Measurements from ENCODE around the gene ZBTB42.

The ZBTB42 gene

DNA sequence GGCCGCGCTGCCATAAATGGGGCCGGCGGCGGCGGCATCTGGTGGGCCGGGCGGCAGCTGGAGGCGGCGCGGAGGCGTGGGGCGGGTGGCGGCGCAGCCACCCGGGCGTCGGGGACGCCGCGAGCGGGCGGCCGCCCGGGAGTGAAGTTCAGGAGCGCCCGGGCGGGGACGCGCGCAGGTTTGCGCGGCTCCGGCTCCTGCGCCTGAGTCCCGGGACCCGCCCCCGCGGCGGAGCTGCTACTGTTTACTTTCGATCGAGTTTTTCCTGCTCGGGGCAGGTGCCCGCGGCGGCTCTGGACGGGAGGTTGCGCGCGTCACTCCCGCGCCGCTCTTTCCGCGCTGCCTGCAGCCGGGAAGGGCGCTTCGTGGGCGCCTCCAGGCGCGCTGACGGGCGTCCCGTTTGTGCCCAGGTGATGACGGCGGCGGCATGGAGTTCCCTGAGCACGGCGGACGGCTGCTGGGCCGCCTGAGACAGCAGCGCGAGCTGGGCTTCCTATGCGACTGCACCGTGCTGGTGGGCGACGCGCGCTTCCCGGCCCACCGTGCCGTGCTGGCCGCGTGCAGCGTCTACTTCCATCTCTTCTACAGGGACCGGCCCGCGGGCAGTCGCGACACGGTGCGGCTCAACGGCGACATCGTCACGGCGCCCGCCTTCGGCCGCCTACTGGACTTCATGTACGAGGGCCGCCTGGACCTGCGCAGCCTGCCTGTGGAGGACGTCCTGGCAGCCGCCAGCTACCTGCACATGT is at the start of gene ZBTB42:
TSS of gene ZBTB42 (plus strand) at position 331 of the 749 bp plus-strand sequence. CDS start at position 428, 97 bp downstream.
- peak within 1 kb of the TSS; percentile 73 for H3K4me3 ChIP-seq (ENCODE audit: low read depth, low read length)
- H3K4me1 ChIP-seq (ENCODE audit: control insufficient read depth, insufficient read depth, low read length) = peaks cover 52% of the 10 kb centered on the region
- H3K36me3 ChIP-seq (ENCODE audit: control insufficient read depth, insufficient read depth, low read length) = no peaks in the 10 kb centered on the region
- H3K9me3 ChIP-seq (ENCODE audit: control insufficient read depth, insufficient read depth, low read depth, low read length) = no peaks in the 10 kb centered on the region
- peaks cover 56% of the 10 kb centered on the region for H3K27me3 ChIP-seq (ENCODE audit: control insufficient read depth, insufficient read depth, low read length)
- H3K9ac ChIP-seq (ENCODE audit: low read length) = peak within 1 kb of the TSS; percentile 80
- no peak within 1 kb of the TSS for H3K27ac ChIP-seq (ENCODE audit: low read depth, low read length)

DNA sequence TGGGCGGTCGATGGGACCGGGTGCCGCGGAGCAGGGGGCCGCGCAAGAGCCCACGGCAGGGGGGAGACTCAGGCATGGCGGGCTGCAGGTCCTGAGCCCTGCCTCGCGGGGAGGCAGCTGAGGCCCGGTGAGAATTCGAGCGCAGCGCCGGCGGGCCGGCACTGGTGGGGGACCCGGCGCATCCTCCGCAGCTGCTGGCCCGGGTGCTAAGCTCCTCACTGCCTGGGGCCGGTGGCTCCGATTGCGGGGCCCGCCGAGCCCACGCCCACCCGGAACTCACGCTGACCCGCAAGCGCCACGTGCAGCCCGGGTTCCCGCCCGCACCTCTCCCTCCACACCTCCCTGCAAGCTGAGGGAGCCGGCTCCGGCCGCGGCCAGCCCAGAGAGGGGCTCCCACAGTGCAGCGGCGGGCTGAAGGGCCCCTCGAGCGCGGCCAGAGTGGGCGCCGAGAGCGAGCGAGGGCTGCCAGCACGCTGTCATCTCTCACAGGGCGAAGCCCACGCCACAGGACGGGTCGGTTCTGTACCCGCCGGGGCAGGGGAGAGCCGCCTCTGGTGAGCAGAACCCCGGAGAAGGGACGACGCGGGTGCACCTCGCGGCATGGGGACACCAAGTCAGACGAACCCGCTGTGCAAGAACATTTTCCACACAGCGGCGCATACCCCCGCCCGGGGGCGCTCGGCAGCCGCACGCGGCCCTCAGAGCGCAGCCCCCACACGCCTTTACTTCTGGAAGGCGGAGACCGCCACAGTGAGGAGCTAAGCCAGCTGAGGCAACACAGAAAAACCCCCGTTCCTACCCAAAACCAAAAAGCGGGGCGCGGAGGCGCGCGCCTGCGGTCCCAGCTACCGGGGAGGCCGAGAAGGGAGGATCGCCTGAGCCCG is 49.1 kb upstream of the ZBTB42 start:
- Histone ChIP-seq H3K36me3 (ENCODE audit: control insufficient read depth, insufficient read depth, low read length) (peaks cover 19% of the 10 kb centered on the region), H3K27ac (ENCODE audit: low read depth, low read length) (peak overlapping the region; percentile 74; the same call in 1 of the 2 replicates), H3K9ac (ENCODE audit: low read length) (peak overlapping the region; percentile 81)

DNA sequence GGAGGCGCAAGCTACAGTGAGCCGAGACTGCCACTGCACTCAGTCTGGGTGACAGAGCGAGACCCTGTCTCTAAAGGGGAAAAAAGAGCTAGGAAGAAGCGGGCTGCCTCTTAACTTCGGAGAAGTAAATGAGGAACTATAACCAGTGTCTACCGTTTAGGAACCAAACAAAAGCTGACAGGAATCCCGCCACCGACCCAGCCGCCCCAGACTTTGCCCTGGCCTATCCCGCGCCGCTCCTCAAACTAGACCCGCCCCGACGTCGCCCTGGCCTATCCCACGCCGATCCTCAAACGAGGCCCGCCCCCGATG is 48.5 kb upstream of the ZBTB42 start:
- Histone ChIP-seq H3K4me3 (ENCODE audit: low read depth, low read length) (peak overlapping the region; percentile 99), H3K4me1 (ENCODE audit: control insufficient read depth, insufficient read depth, low read length) (peaks cover 31% of the 10 kb centered on the region), H3K9ac (ENCODE audit: low read length) (peak overlapping the region; percentile 81), H3K27me3 (ENCODE audit: control insufficient read depth, insufficient read depth, low read length) (no peaks in the 10 kb centered on the region), H3K36me3 (ENCODE audit: control insufficient read depth, insufficient read depth, low read length) (peaks cover 25% of the 10 kb centered on the region), H3K27ac (ENCODE audit: low read depth, low read length) (peak overlapping the region; percentile 74; the same call in 1 of the 2 replicates), H3K9me3 (ENCODE audit: control insufficient read depth, insufficient read depth, low read depth, low read length) (peaks cover 16% of the 10 kb centered on the region)

More for the DNA sequence above, 49.1 kb upstream of the ZBTB42 start:
- H3K27me3 ChIP-seq (ENCODE audit: control insufficient read depth, insufficient read depth, low read length) = no peaks in the 10 kb centered on the region
- peaks cover 31% of the 10 kb centered on the region for H3K4me1 ChIP-seq (ENCODE audit: control insufficient read depth, insufficient read depth, low read length)
- peaks cover 16% of the 10 kb centered on the region for H3K9me3 ChIP-seq (ENCODE audit: control insufficient read depth, insufficient read depth, low read depth, low read length)
- H3K4me3 ChIP-seq (ENCODE audit: low read depth, low read length) = peak overlapping the region; percentile 99

DNA sequence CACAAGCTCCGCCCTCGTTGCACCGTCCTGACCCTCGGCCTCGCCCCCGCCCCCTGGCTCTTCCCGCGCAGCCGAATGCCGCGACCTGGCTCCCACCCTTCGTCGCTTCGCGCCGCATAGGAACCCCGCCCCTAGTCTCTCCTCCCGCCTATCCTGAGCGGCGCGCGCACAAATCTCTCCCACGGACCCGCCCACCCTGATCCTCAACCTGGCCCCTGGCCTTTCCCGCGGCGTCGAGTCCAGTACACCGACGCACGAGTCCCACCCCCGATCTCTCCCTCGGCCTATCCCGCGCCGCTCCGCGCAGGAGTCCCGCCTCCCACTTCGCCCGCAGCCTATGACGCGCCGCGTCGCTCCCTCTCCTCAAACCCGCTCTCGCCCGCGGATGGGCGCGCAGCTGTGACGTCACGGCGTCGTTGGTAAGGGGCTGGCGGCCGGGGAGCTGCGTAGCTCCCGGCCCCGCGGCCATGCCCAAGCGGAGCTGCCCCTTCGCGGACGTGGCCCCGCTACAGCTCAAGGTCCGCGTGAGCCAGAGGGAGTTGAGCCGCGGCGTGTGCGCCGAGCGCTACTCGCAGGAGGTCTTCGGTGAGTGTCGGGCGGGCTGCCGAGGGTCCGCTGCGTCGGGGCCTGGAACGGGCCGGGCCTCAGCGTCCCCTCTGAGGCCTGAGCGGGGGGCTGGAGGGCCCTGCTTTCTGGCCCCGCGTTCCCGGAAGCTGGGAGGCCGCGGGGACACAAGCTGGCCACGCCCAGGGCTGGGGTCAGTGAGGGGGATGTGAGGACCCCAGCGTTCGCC is 48.0 kb upstream of the ZBTB42 start, which contains the start of gene SIVA1:
TSS of gene SIVA1 (plus strand) at position 413 of the 793 bp plus-strand sequence. CDS start at position 468, 55 bp downstream.
- H3K9me3 ChIP-seq (ENCODE audit: control insufficient read depth, insufficient read depth, low read depth, low read length) = peaks cover 16% of the 10 kb centered on the region
- peak within 1 kb of the TSS; percentile 96 for H3K9ac ChIP-seq (ENCODE audit: low read length)
- H3K36me3 ChIP-seq (ENCODE audit: control insufficient read depth, insufficient read depth, low read length) = peaks cover 31% of the 10 kb centered on the region
- H3K4me3 ChIP-seq (ENCODE audit: low read depth, low read length) = peak within 1 kb of the TSS; percentile 99
- peaks cover 27% of the 10 kb centered on the region for H3K4me1 ChIP-seq (ENCODE audit: control insufficient read depth, insufficient read depth, low read length)
- H3K27me3 ChIP-seq (ENCODE audit: control insufficient read depth, insufficient read depth, low read length) = no peaks in the 10 kb centered on the region
- peak within 1 kb of the TSS; percentile 96 for H3K27ac ChIP-seq (ENCODE audit: low read depth, low read length)

DNA sequence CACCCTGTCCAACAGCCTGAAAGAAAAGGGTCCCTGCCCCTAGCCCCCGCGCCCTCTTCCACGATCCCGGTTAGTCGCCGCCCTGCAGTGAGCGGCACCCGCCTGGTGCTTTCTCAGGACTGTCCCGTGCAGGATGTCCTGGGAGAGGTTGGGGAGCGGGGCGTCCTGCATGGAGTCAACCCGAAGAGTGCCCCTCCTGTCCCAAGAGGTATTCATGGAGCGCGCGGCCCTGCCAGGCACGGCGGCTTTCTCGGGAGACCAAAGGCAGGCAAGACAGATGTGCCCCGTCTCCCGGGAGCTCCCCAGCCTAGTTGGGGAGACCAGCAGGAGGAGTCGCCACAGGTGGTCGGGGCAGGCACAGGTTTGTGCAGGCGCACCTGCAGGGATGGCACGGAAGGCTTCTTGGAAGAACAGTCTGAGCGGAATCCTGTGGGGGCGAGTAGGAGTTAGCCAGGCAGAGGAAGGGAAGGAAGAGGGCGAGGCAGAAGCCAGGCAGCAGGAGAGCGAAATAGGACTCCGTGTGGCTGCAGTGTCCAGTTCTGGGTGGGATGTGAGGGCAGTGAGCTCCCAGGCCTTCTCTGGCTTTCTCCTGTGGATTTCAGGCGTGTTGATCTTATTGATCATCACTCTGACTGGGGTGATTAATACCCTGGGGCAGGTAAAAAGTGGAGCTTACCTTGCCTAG is 47.2 kb upstream of the ZBTB42 start:
- Histone ChIP-seq H3K9ac (ENCODE audit: low read length) (peak overlapping the region; percentile 96), H3K36me3 (ENCODE audit: control insufficient read depth, insufficient read depth, low read length) (peaks cover 36% of the 10 kb centered on the region), H3K9me3 (ENCODE audit: control insufficient read depth, insufficient read depth, low read depth, low read length) (peaks cover 16% of the 10 kb centered on the region), H3K4me1 (ENCODE audit: control insufficient read depth, insufficient read depth, low read length) (peaks cover 21% of the 10 kb centered on the region), H3K27ac (ENCODE audit: low read depth, low read length) (peak overlapping the region; percentile 96), H3K27me3 (ENCODE audit: control insufficient read depth, insufficient read depth, low read length) (no peaks in the 10 kb centered on the region), H3K4me3 (ENCODE audit: low read depth, low read length) (peak overlapping the region; percentile 99)

DNA sequence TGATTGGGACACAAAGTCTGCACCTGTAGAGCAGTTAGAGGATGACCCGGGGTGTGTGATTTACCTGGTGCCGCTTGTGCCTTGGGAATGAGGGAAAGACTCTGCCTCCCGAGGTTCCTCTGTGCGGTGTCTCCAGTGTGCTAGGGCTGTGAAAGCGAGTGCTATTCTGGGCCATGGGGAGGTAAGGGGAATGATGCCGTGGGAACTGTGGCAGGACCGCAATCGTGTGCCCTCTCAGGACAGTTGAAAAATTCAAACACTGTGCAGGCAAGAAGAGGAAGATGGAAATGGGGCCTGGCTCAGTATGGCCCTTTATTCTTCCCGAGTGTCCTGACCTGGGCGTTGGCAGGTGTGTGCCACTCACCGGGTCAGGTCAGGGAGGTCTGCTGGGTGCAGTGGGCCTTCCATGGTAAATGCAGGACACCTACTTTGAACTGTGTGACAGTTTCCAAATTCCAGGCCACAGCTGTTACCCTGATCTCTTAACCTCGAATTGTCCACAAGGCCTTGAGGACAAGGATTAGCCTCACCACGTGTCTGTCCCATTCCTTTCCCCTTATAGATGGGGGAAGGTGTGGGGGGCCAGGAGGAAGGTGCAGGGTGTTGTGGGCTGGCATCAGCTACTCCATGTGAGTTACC is 46.6 kb upstream of the ZBTB42 start:
- peaks cover 16% of the 10 kb centered on the region for H3K9me3 ChIP-seq (ENCODE audit: control insufficient read depth, insufficient read depth, low read depth, low read length)
- H3K36me3 ChIP-seq (ENCODE audit: control insufficient read depth, insufficient read depth, low read length) = peaks cover 42% of the 10 kb centered on the region
- peaks cover 14% of the 10 kb centered on the region for H3K4me1 ChIP-seq (ENCODE audit: control insufficient read depth, insufficient read depth, low read length)
- no peaks in the 10 kb centered on the region for H3K27me3 ChIP-seq (ENCODE audit: control insufficient read depth, insufficient read depth, low read length)
- peak overlapping the region; percentile 96 for H3K9ac ChIP-seq (ENCODE audit: low read length)
- peak overlapping the region; percentile 99 for H3K4me3 ChIP-seq (ENCODE audit: low read depth, low read length)
- no peak overlapping the region for H3K27ac ChIP-seq (ENCODE audit: low read depth, low read length)

DNA sequence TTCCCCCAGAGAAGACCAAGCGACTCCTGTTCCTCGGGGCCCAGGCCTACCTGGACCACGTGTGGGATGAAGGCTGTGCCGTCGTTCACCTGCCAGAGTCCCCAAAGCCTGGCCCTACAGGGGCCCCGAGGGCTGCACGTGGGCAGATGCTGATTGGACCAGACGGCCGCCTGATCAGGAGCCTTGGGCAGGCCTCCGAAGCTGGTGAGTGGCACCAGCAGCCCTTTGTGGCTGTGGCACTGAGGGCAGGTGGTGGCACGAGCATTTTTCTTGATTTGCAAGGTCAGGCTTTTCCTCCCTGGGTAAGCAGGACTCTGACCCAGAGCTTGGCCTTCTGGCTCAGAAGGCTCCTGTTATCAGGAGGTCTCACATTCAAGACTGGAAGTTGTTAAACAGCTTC is 45.3 kb upstream of the ZBTB42 start:
- Histone ChIP-seq H3K9ac (ENCODE audit: low read length) (no peak overlapping the region), H3K27me3 (ENCODE audit: control insufficient read depth, insufficient read depth, low read length) (no peaks in the 10 kb centered on the region), H3K27ac (ENCODE audit: low read depth, low read length) (no peak overlapping the region), H3K9me3 (ENCODE audit: control insufficient read depth, insufficient read depth, low read depth, low read length) (peaks cover 9% of the 10 kb centered on the region), H3K4me3 (ENCODE audit: low read depth, low read length) (no peak overlapping the region), H3K4me1 (ENCODE audit: control insufficient read depth, insufficient read depth, low read length) (peaks cover 11% of the 10 kb centered on the region), H3K36me3 (ENCODE audit: control insufficient read depth, insufficient read depth, low read length) (peaks cover 51% of the 10 kb centered on the region)

DNA sequence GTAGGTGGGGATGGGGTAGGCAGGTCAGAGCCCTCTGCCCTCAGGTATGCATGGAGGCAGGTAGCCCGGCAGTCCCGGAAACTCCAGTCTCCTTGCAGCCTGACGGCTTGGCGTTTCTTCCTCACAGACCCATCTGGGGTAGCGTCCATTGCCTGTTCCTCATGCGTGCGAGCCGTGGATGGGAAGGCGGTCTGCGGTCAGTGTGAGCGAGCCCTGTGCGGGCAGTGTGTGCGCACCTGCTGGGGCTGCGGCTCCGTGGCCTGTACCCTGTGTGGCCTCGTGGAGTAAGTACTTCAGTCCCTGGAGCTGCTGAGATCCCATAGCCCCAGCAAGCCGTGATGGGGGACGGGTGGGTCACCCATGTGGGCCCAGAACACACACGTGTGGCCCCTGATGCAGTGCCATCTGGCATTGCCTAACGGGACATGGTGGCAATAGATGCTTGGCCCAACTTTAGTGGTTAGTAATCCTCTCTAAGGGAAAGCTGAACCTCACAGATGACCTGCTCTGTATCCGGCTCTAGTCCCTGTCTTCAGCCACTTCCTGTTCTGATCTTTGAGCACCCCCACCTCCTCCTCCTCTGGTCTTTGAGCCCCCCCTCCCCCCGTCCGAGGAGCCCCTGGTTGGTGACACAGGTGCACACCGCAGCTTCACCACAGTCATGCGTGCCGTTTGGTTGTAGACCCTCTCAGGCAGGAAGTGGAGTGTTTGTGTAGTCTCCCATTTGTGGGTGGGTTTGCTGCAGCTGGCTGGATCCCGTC is 44.2 kb upstream of the ZBTB42 start:
- Histone ChIP-seq H3K27me3 (ENCODE audit: control insufficient read depth, insufficient read depth, low read length) (no peaks in the 10 kb centered on the region), H3K9me3 (ENCODE audit: control insufficient read depth, insufficient read depth, low read depth, low read length) (no peaks in the 10 kb centered on the region; the same call in 1 of the 2 replicates), H3K4me1 (ENCODE audit: control insufficient read depth, insufficient read depth, low read length) (peaks cover 17% of the 10 kb centered on the region), H3K9ac (ENCODE audit: low read length) (no peak overlapping the region), H3K36me3 (ENCODE audit: control insufficient read depth, insufficient read depth, low read length) (peaks cover 52% of the 10 kb centered on the region), H3K27ac (ENCODE audit: low read depth, low read length) (no peak overlapping the region), H3K4me3 (ENCODE audit: low read depth, low read length) (no peak overlapping the region)

DNA sequence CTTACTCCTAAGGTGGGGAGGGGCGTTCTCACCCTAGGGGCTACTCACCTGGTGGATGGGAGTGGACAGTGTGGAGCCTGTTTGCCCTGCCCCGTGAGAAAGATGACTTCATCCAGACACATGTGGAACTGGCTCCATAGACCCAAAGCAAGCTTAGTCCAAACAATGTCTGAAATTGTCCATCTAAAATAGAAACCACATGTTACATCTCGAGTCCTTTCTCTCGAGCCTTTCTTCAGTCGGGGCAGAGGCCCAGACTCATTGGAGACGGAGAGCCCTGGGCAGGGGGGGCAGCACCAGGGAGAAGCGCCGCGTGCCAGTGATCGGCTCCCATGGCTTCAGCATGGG is 43.7 kb upstream of the ZBTB42 start:
- Histone ChIP-seq H3K36me3 (ENCODE audit: control insufficient read depth, insufficient read depth, low read length) (peaks cover 52% of the 10 kb centered on the region), H3K4me1 (ENCODE audit: control insufficient read depth, insufficient read depth, low read length) (peaks cover 17% of the 10 kb centered on the region), H3K4me3 (ENCODE audit: low read depth, low read length) (no peak overlapping the region), H3K9ac (ENCODE audit: low read length) (no peak overlapping the region), H3K9me3 (ENCODE audit: control insufficient read depth, insufficient read depth, low read depth, low read length) (no peaks in the 10 kb centered on the region), H3K27ac (ENCODE audit: low read depth, low read length) (no peak overlapping the region), H3K27me3 (ENCODE audit: control insufficient read depth, insufficient read depth, low read length) (no peaks in the 10 kb centered on the region)

Data from HUES6 (cell line).